ENCODE data around the gene PHAX.
"Not testable (repeated sequence)": the region's sequence is repeated elsewhere in the genome, so short reads cannot be mapped to it uniquely, and the experiment has no call there.

PHAX gene

GRCh38 chr5:126605525-126605924 is 4.8 kb downstream of the PHAX start:
- DNase-seq, result no peak

- DNase-seq, result no peak
Measured at GRCh38 chr5:126610160-126610559, 9.4 kb downstream of the PHAX start.

GRCh38 chr5:126610616-126611015 is 9.9 kb downstream of the PHAX start:
- no peak for DNase-seq

- no peak for DNase-seq
Measured at GRCh38 chr5:126613941-126614592, 13.3 kb downstream of the PHAX start.

GRCh38 chr5:126615286-126615685 is 14.5 kb downstream of the PHAX start:
- no peak for DNase-seq

GRCh38 chr5:126617603-126618002 is 16.9 kb downstream of the PHAX start:
- DNase-seq, result not testable (repeated sequence)

GRCh38 chr5:126619781-126620180 is 19.0 kb downstream of the PHAX start:
- DNase-seq, result no peak

GRCh38 chr5:126624534-126624933 is 23.8 kb downstream of the PHAX start:
- DNase-seq, result no peak

- no peak for DNase-seq
Measured at GRCh38 chr5:126628102-126628501, 27.4 kb downstream of the PHAX start.

GRCh38 chr5:126631920-126632319 is 31.2 kb downstream of the PHAX start:
- DNase-seq, result no peak

- DNase-seq, result no peak
Measured at GRCh38 chr5:126633552-126633951, 32.8 kb downstream of the PHAX start.

- no peak for DNase-seq
Measured at GRCh38 chr5:126635585-126635984, 34.8 kb downstream of the PHAX start.

- no peak for DNase-seq
Measured at GRCh38 chr5:126636956-126637355, 36.2 kb downstream of the PHAX start.

- DNase-seq, result no peak
Measured at GRCh38 chr5:126640866-126641265, 40.1 kb downstream of the PHAX start.

GRCh38 chr5:126641387-126641786 is 40.6 kb downstream of the PHAX start:
- DNase-seq, result no peak

- DNase-seq, result no peak
Measured at GRCh38 chr5:126645132-126645531, 44.4 kb downstream of the PHAX start.

- DNase-seq, result no peak
Measured at GRCh38 chr5:126647071-126647470, 46.3 kb downstream of the PHAX start.

- DNase-seq, result no peak
Measured at GRCh38 chr5:126648471-126648870, 47.7 kb downstream of the PHAX start.

- DNase-seq, result not testable (repeated sequence)
Measured at GRCh38 chr5:126649057-126649456, 48.3 kb downstream of the PHAX start.

- DNase-seq, result not testable (repeated sequence)
Measured at GRCh38 chr5:126649709-126650108, 49.0 kb downstream of the PHAX start.

GRCh38 chr5:126650463-126650862 is 49.7 kb downstream of the PHAX start:
- DNase-seq, result no peak

- DNase-seq, result no peak
Measured at GRCh38 chr5:126651013-126651577, 50.3 kb downstream of the PHAX start.

GRCh38 chr5:126656401-126657007 is 55.8 kb downstream of the PHAX start:
- DNase-seq, result peak; percentile 65

- no peak for DNase-seq
Measured at GRCh38 chr5:126658561-126658960, 57.8 kb downstream of the PHAX start.
